PFSK-1 (cell line): ENCODE data around the gene LRMDA.

ENCODE experiments used
- FOXP2 ChIP-seq: optimal IDR thresholded peaks from 2 replicates; pipeline ENCODE3; 2011; ENCODE audit warnings: borderline replicate concordance, control low read depth, inconsistent platforms; ENCODE audit not compliant: insufficient read depth; ENCODE audit errors: extremely low read length, extremely low read depth
- POLR2AphosphoS5 ChIP-seq: IDR thresholded peaks from 2 replicates; pipeline ENCODE4 v1.6.1; 2012; ENCODE audit warnings: low read depth, mild to moderate bottlenecking, control low read depth, low read length, moderate library complexity
- SIN3A ChIP-seq: IDR thresholded peaks from 2 replicates; pipeline ENCODE4 v1.6.1; 2012; ENCODE audit warnings: mild to moderate bottlenecking, low read length, moderate library complexity, borderline replicate concordance; ENCODE audit not compliant: insufficient read depth
- TAF1 ChIP-seq: IDR thresholded peaks from 2 replicates; pipeline ENCODE4 v1.6.1; 2012; ENCODE audit warnings: low read length, control low read depth, borderline replicate concordance; ENCODE audit not compliant: insufficient read depth
- TF ChIP-seq, protein P1 (sequence below), 2 experiments: IDR thresholded peaks; 2 replicates each; pipeline versions ENCODE4 v1.6.1 to v1.8.0; 2011 to 2012; ENCODE audit warnings: low read depth in 2 of 2, low read length in 2 of 2, control low read depth in 1 of 2, inconsistent platforms in 1 of 2, mild to moderate bottlenecking in 1 of 2, moderate library complexity in 1 of 2; ENCODE audit not compliant: insufficient read depth in 1 of 2

The LRMDA gene

GRCh38 chr10:75410132-75411005 is 21.1 kb upstream of the LRMDA start:
- TF ChIP-seq POLR2AphosphoS5 (no peak), FOXP2 (no peak), SIN3A (no peak), TAF1 (no peak)
- TF ChIP-seq, protein P1, sequence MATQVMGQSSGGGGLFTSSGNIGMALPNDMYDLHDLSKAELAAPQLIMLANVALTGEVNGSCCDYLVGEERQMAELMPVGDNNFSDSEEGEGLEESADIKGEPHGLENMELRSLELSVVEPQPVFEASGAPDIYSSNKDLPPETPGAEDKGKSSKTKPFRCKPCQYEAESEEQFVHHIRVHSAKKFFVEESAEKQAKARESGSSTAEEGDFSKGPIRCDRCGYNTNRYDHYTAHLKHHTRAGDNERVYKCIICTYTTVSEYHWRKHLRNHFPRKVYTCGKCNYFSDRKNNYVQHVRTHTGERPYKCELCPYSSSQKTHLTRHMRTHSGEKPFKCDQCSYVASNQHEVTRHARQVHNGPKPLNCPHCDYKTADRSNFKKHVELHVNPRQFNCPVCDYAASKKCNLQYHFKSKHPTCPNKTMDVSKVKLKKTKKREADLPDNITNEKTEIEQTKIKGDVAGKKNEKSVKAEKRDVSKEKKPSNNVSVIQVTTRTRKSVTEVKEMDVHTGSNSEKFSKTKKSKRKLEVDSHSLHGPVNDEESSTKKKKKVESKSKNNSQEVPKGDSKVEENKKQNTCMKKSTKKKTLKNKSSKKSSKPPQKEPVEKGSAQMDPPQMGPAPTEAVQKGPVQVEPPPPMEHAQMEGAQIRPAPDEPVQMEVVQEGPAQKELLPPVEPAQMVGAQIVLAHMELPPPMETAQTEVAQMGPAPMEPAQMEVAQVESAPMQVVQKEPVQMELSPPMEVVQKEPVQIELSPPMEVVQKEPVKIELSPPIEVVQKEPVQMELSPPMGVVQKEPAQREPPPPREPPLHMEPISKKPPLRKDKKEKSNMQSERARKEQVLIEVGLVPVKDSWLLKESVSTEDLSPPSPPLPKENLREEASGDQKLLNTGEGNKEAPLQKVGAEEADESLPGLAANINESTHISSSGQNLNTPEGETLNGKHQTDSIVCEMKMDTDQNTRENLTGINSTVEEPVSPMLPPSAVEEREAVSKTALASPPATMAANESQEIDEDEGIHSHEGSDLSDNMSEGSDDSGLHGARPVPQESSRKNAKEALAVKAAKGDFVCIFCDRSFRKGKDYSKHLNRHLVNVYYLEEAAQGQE (IDR thresholded peaks at IDR 0.05; ENCODE audit: insufficient read depth in 1 of 2, low read depth in 2 of 2, low read length in 2 of 2), result no peak

- no peak for TF ChIP-seq POLR2AphosphoS5
- TF ChIP-seq SIN3A, result no peak
- TF ChIP-seq TAF1, result no peak
- no peak for TF ChIP-seq FOXP2
- TF ChIP-seq, protein P1 (IDR thresholded peaks at IDR 0.05; ENCODE audit: insufficient read depth in 1 of 2, low read depth in 2 of 2, low read length in 2 of 2), result no peak
Observed at GRCh38 chr10:75414527-75414926, 16.9 kb upstream of the LRMDA start.

- no peak for TF ChIP-seq POLR2AphosphoS5
- TF ChIP-seq SIN3A, result no peak
- no peak for TF ChIP-seq FOXP2
- TF ChIP-seq, protein P1 (IDR thresholded peaks at IDR 0.05; ENCODE audit: insufficient read depth in 1 of 2, low read depth in 2 of 2, low read length in 2 of 2), result no peak
- TF ChIP-seq TAF1, result no peak
Observed at GRCh38 chr10:75417522-75417927, 13.9 kb upstream of the LRMDA start.

DNA sequence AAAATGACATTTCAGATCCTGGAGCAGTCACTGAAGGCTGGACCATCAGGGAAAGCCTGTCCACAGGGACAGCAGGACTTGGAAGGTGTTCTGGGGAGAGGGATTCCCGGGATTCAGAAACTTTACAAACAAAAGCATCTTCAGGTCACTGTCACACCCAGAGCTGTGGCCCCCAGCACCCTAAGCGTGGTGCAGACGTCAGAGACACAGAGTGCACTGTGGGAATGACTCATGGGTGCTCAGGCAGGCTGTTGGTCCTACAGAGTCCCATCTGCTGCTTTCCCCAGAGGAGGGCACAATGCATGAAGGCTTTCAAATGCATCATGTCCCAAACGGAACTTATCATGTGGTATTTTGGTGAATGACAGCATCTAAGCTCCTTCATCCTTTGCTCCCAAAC is 13.1 kb upstream of the LRMDA start:
- TF ChIP-seq SIN3A (no peak), TAF1 (no peak), POLR2AphosphoS5 (no peak), FOXP2 (no peak)
- TF ChIP-seq, protein P1 (IDR thresholded peaks at IDR 0.05; ENCODE audit: insufficient read depth in 1 of 2, low read depth in 2 of 2, low read length in 2 of 2), result no peak
